Heart left ventricle (tissue), 16 donors: ENCODE results near the gene CCDC136. TPM values are rescaled to one million over a fixed set of nuclear protein-coding genes. Genes with fewer than 3 reads are reported as not detected.

Experiments used
- ATAC-seq, 4 donors: fragments of 200-7000 bp; cut with Tn5 transposase; one replicate each; pipeline ENCODE4 v1.9.1; 2020 to 2022; ENCODE audit warnings: moderate library complexity in 4 of 4, mild to moderate bottlenecking in 3 of 4, moderate number of reproducible peaks in 1 of 4
- DNase-seq, 5 donors: peaks; one replicate each; pipeline ENCODE4 v3.0.0-alpha.2; 2020
- H3K27ac ChIP-seq, 12 donors: fragments of 200-600 bp; sonication (generic) in 4 of 12; one replicate each; pipeline versions ENCODE4 v1.5.0 to v1.8.0; 2016 to 2022; ENCODE audit warnings: mild to moderate bottlenecking in 2 of 12
- H3K27me3 ChIP-seq, 9 donors: fragments of 200-600 bp; sonication (generic) in 2 of 9; one replicate each; pipeline versions ENCODE4 v1.5.1 to v1.8.0; 2016 to 2022; ENCODE audit warnings: mild to moderate bottlenecking in 3 of 9
- H3K36me3 ChIP-seq, 9 donors: fragments of 200-600 bp; sonication (generic) in 2 of 9; one replicate each; pipeline versions ENCODE4 v1.5.0 to v1.8.0; 2018 to 2022; ENCODE audit warnings: mild to moderate bottlenecking in 2 of 9
- H3K4me1 ChIP-seq, 12 donors: fragments of 200-600 bp; sonication (generic) in 4 of 12; one replicate each; pipeline versions ENCODE4 v1.5.0 to v1.8.0; 2016 to 2022; ENCODE audit warnings: mild to moderate bottlenecking in 3 of 12
- H3K4me3 ChIP-seq, 12 donors: fragments of 200-600 bp; sonication (generic) in 4 of 12; one replicate each; pipeline versions ENCODE4 v1.5.0 to v1.8.0; 2017 to 2022; ENCODE audit warnings: mild to moderate bottlenecking in 9 of 12, moderate library complexity in 4 of 12
- H3K9me3 ChIP-seq, 12 donors: fragments of 200-600 bp; sonication (generic) in 4 of 12; one replicate each; pipeline versions ENCODE4 v1.5.0 to v1.8.0; 2016 to 2022; ENCODE audit warnings: mild to moderate bottlenecking in 1 of 12
- CTCF ChIP-seq, 12 donors: fragments of 200-600 bp; sonication (generic) in 4 of 12; IDR thresholded peaks; one replicate each; pipeline versions ENCODE4 v1.5.0 to v1.8.0; 2018 to 2022; ENCODE audit warnings: antibody characterized with exemption in 12 of 12, mild to moderate bottlenecking in 5 of 12
- POLR2A ChIP-seq, 2 donors: fragments of 450-650 bp; IDR thresholded peaks; one replicate each; pipeline ENCODE4 v1.6.1; 2017; ENCODE audit warnings: antibody characterized with exemption in 2 of 2, mild to moderate bottlenecking in 2 of 2, moderate library complexity in 2 of 2
- WGBS, 4 donors: extraction: QIAGEN DNeasy Blood & Tissue Kit in 2 of 4; methylation state at CpG; one replicate each; pipeline versions ENCODE4 v1.1.5 to v1.1.7; 2013 to 2018; 5-methylcytosine and 5-hydroxymethylcytosine counted together
- intact Hi-C, 10 donors: fragments of 100-400 bp; cut with DNase I; formaldehyde crosslinking; loops; one replicate each; pipeline versions ENCODE4 v1.11.1 to v1.14.2; 2022
- polyA plus RNA-seq, 2 donors: library from polyadenylated mRNA; stranded (reverse); fragments of 200-250 nt; gene quantifications; one replicate each; pipeline ENCODE4 v1.2.3, GENCODE V29; 2013
- total RNA-seq, 9 donors: library from RNA; depleted of rRNA in 2 of 9; stranded (reverse); fragments of >200 nt in 2 of 9; fragmentation: NEBNext Ultra II Directional in 3 of 9; extraction: Animal tissue kit (Norgen Biotek cat#: 25700) in 3 of 9; gene quantifications; one replicate each; pipeline versions ENCODE4 v1.1.0 to v1.2.4, GENCODE V29; 2016 to 2023
- donor health status: ischemic (EF 13 %, LVEDD 7.1; RV severe dilation, severe dysfunction).
- donor health status: healthy with polysubstance abuse.
- donor health status: DM: no; HTN: yes; CAD: no.
- donor health status: DM: no; HTN: no; CAD: no.
- donor health status: ischemic (EF 25% LVEDD 6.9; RV normal size, moderate dysfunction).
- donor health status: ischemic (EF 25% LVEDD 5.7; RV mildly dilated, moderate dysfunction).
- donor health status: healthy.
- donor health status: DM: yes; HTN: yes; CAD: no.
- donor health status: ischemic (EF 35%, LVEDD 5.7; RV mildly dilated, moderate dysfunction).
- donor health status: nonischemic (EF 11% LVEDD 7.7; RV severe dilation, severe dysfunction).
- donor health status: DM: yes; HTN: yes; CAD: no.
- donor health status: PGD.
- donor health status: ischemic (EF 29% LVEDD 5.4; RV normal size, mild dysfunction).
- donor health status: nonischemic (EF 23%, LVEDD 6.1; RV moderate dilation, normal function).

Gene CCDC136
- total and polyA plus RNA-seq, 11 donors: 6.4 to 22.8 (median 10.4) TPM

- H3K27ac ChIP-seq: peak overlapping the region in 6 of 12 donors; percentile 1 to 98 (median 56)
- 82 to 90% (median 87%) methylated on average over 23 of the region's 23 CpGs for WGBS, 4 donors
- DNase-seq (peak in 4 of 5 donors; percentile 6 to 38 (median 26)), ATAC-seq (peak in 1 of 4 donors; percentile 0)
- intact Hi-C loops: no loop called here
- TF ChIP-seq CTCF (IDR thresholded peaks at IDR 0.05): no peak
- no peak for TF ChIP-seq POLR2A (IDR thresholded peaks at IDR 0.05)
- no peaks in the 10 kb centered on the region for H3K27me3 ChIP-seq
- peaks cover 0 to 44% (median 13%) of the 10 kb centered on the region in 12 donors for H3K4me1 ChIP-seq
- no peak overlapping the region for H3K4me3 ChIP-seq
- peaks cover 0 to 100% (median 98%) of the 10 kb centered on the region in 9 donors for H3K36me3 ChIP-seq
- H3K9me3 ChIP-seq: no peaks in the 10 kb centered on the region
These were observed 48.8 kb downstream of the CCDC136 start for GRCh38 chr7:128840326-128841170.

- H3K27ac ChIP-seq: peak overlapping the region in 4 of 12 donors; percentile 4 to 98 (median 18)
- DNase-seq (peak in 4 of 5 donors; percentile 7 to 31 (median 28)), ATAC-seq (peak in 1 of 4 donors; percentile 0)
- H3K36me3 ChIP-seq: peaks cover 0 to 100% (median 95%) of the 10 kb centered on the region in 9 donors
- TF ChIP-seq CTCF (IDR thresholded peaks at IDR 0.05) (no peak), POLR2A (IDR thresholded peaks at IDR 0.05) (no peak)
- no peak overlapping the region for H3K4me3 ChIP-seq
- 70 to 83% (median 79%) methylated on average over 10 to 17 of the region's 17 CpGs for WGBS, 4 donors
- H3K9me3 ChIP-seq: no peaks in the 10 kb centered on the region
- no peaks in the 10 kb centered on the region for H3K27me3 ChIP-seq
- intact Hi-C loops: no loop called here
- H3K4me1 ChIP-seq: peaks cover 0 to 37% (median 8%) of the 10 kb centered on the region in 12 donors
These were observed 49.5 kb downstream of the CCDC136 start for GRCh38 chr7:128841171-128841690.

- 63 to 69% (median 64%) methylated on average over 25 to 35 of the region's 35 CpGs for WGBS, 4 donors
- Histone ChIP-seq H3K4me3 (no peak overlapping the region), H3K9me3 (no peaks in the 10 kb centered on the region), H3K27me3 (no peaks in the 10 kb centered on the region), H3K4me1 (peaks cover 0 to 29% (median 0%) of the 10 kb centered on the region in 12 donors), H3K36me3 (peaks cover 0 to 100% (median 96%) of the 10 kb centered on the region in 9 donors), H3K27ac (peak overlapping the region in 4 of 12 donors; percentile 4 to 98 (median 32))
- DNase-seq: peak in 2 of 5 donors; percentile 59 to 78
- intact Hi-C loops: no loop called here
- peak in 3 of 4 donors; percentile 15 to 27 (median 20) for ATAC-seq
- TF ChIP-seq POLR2A (IDR thresholded peaks at IDR 0.05) (no peak), CTCF (IDR thresholded peaks at IDR 0.05) (peak; percentile 65 to 84 (median 74))
These were observed 50.3 kb downstream of the CCDC136 start for GRCh38 chr7:128841921-128842673.
